CD4-positive, alpha-beta T cell treated with Interleukin-15 for 1 hour (primary cell): ENCODE data around the gene GRM7.
"Not testable (repeated sequence)": the region's sequence is repeated elsewhere in the genome, so short reads cannot be mapped to it uniquely, and the experiment has no call there.

ENCODE experiments used
- DNase-seq: peaks from one replicate; pipeline ENCODE4 v3.0.0-alpha.2; 2020

GRM7 gene

DNA sequence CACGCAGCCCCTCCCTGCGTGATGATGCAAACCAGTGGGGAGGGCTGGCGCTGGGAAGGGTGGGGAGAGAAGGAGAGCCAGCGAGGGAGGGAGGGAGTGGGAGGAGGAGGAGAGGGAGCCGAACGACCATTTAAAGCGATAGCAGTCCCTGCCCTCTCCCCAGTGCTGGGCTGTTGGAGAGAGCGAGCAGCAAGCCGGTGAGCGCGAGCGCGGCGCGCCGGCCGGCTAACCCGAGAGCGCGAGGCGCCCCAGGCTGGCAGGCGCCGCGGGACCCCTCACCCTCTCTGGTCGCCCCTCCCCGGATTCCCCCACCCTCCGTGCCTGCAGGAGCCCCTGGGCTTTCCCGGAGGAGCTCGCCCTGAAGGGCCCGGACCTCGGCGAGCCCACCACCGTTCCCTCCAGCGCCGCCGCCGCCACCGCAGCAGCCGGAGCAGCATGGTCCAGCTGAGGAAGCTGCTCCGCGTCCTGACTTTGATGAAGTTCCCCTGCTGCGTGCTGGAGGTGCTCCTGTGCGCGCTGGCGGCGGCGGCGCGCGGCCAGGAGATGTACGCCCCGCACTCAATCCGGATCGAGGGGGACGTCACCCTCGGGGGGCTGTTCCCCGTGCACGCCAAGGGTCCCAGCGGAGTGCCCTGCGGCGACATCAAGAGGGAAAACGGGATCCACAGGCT, at the start of gene GRM7:
TSS of gene GRM7 (plus strand) at position 162 of the 671 bp plus-strand sequence.
- DNase-seq, result no peak

DNA sequence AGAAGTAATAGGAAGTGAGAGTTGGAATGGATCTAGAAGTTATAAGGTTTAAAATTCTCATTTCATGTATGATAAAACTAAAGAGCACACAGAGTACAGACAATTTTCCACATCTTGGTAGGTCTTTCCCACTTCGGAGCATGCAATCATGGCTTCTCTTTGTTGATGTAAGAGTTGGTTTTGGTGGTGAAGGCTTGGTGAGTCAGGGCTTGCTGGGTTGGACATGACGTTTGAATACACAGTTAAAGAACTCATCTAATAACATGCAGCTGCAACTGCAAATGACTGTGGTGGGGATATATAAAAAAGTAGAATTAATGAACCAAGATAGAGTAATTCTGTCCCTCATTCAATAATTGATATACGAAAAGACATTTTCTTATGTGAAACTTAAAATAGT, 39.5 kb upstream of the GRM7 start:
- DNase-seq, result no peak

DNA sequence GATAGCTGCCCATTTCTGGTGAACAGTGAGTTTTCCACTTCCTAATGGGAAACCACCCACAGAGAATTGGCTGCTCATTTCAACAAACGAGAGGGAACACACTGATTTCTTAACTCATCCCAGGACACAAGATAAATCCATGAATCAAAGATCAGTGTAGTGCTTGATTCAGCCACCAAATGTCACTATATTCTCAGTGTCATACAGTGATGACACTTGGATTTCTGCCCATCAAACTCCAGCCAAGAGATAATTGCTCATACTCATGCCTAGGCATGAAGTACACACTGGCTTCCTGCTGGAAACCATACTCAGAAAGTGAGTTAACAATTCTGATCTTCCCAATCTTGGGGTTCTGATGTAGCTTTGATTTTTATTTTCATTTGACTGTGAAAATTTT, 35.4 kb upstream of the GRM7 start:
- DNase-seq, result no peak

DNA sequence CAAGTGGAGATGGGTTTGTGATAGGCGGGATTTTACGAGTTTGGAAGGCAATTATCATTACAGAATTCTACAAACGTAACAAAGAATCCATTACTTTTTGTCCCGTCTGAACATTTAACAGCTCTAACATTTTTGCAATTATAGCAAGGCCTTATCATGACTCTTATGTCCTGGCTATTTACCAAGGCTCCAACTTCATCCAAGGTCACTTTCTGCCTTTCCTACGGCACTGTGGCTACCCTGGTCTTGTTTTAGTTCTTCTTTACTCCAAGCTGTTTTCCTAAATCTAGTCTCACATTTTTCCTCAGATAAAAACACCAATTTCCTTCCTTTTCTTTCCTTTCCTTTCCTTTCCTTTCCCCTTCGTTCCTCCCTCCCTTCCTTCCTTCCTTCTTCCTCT, 33.5 kb upstream of the GRM7 start:
- DNase-seq, result no peak

DNA sequence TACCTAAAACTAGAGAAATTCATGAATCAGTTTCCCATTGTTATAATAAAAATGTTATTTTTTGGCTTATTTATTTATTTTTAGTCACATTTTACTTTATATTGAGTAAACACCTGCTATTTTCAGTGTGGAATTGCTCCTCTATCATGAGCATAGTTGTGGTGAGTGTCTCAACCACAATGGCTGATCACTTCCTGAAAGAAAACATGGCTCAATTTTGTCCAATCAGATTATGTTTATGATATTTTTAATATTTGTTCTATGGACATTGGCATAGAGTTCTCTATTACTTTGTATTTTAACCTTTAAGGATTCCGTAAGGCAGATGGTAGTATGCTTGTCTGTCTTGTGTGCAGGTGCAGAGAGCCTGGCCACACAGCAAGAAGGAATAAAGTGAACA, 16.2 kb upstream of the GRM7 start:
- DNase-seq, result no peak

DNA sequence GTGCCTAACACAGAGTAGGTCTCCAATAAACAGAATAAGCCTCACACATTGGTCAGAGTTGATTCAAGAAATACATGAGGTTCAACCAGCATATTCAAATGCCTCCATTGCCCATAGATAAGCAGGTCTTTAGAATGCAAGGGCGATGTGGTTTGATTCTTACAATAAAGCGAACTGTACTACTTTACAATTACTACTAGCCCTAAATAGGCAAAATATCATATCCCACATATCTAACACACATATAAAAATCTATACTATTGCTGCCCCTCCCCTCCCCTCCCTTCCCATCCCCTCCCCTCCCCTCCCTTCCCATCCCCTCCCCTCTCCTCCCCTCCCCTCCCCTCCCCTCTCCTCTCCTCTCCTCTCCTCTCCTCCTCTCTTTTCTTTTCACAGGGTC, 6.7 kb upstream of the GRM7 start:
- no peak for DNase-seq

DNA sequence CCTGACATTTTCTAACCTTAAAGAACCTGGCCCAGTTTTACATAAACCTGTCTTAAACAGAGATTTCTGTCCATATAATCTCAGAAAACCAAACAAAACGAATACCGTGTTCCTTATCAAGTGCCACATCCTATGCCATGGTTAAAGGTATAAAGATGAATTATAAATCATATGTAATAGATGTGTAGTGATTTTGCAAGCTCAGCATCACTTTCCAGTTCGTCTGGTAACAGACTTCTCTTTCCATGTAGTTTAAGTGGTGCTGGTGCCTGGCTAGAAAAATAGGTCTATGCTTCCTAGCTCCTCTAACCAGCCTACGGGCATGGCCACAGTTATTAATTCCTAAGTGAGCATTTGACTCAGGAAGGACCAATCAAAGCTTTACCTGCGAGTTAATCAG, 3.4 kb upstream of the GRM7 start:
- DNase-seq, result no peak

DNA sequence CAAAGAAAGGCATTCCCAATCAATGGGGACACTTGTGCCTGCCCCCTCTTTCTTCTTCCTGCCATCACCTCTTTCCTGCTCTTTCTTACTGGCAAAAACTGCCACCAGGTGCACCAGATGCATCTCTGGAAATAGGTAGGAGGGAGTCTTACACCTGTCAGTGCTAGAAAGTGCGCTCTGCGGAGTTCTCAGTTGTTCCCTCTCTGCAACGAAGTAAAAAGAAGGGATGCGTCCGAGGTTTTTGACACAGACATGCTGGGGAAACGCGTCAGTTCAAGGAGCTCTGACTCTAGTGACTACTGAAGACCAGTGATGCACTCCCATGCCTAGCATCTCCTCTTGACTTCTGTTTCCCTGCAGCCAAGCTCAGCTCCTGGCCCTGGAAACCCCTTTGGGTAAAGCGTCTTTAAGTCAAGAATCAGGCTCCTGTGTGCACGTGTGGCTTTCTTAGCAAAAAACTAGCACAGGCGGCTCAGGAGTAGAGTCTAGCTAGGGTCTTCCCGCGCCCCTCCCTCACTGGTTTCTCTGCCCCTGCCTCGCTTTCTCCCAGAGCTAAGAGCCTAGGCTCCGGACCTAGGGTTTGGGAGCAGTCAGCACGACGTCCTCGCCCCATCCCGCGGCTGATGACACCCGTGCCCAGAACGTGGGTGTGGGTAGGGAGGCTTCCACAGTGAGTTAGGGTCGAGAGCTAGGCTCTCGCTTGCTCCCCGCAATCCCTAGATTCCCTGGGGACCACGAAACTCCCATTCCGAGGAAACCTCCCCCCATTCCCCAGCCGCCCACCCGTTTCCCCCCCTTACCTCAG, 564 bp upstream of the GRM7 start:
- no peak for DNase-seq

DNA sequence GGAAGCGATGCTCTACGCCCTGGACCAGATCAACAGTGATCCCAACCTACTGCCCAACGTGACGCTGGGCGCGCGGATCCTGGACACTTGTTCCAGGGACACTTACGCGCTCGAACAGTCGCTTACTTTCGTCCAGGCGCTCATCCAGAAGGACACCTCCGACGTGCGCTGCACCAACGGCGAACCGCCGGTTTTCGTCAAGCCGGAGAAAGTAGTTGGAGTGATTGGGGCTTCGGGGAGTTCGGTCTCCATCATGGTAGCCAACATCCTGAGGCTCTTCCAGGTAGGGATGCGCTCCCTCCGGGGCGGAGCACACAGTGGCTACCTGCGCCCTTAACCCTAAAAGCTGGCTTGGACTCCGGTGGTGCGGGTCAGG, 698 bp downstream of the GRM7 start:
- DNase-seq, result no peak

DNA sequence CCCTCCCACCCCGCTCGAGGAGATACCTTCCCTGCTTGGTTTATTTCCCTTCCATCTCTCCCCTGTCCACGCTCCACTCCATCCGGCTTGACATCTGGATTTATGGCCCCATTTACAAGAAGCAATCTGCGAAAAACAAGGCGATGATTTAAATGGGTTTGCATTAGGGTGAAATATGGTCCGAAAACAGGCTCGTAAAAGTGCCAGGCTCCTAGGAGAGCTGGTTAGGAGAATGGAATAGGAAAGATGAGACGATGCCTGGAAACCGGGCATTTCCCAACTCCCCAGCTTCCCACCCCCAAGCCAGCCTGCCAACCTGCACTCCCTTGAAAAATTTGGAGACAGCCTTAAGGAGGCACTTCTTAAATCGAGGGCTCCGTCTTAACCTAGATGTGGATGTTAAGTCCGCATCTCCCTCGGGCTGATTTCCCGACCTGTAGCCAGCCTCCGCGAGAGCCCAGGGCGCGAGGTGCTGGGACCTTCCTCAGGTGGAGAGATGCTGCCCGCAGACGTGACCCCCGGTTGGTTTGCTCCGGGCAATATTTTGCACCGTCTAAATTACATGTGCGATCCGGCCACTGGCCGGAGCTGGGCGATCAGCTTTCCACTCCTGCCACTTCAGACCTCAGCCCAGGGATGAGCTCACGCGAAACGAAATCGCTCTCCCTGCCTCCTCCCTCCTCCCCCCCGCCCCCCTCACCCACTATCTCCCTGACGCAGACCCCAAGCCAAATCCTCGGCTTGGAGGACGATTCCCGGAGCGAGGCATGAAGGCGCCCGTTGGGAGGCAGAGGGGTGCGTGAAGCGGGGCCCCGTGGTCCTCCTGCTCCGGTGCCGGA, 1.3 kb downstream of the GRM7 start:
- DNase-seq, result no peak

DNA sequence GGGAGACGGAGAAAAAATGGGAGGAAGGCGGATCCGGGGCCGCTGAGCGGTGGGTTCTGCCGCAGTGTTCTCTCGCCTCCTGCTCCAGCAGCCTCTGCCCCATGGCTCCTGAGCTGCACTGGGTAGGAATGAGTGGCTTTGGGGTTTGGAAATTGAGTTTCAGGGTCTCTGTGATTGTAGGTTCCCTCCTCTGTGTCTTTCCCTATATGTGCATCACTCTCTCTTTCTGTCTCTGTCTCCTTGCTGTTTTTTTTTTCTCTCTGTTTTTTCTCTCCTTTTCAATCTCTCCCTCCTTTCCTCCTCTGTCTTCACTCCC, 1.9 kb downstream of the GRM7 start:
- no peak for DNase-seq

DNA sequence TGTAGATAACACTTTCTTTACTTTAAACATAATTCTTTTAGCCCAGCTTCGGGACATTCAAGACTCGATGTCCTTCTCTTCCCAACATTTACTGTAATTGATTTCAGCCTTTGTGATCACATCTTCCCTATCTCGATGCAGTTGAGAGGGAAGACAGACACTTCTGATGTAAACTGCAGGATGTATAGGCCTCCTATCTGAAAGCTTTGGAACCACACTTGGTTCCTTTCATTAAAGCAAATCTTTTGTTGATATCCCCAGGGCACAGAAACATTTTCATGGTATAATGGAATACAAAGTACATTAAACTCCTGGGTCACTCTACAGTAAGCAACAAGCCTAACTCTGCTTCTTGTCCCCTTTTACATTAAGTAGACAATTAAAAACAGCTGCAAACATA, 6.4 kb downstream of the GRM7 start:
- no peak for DNase-seq

DNA sequence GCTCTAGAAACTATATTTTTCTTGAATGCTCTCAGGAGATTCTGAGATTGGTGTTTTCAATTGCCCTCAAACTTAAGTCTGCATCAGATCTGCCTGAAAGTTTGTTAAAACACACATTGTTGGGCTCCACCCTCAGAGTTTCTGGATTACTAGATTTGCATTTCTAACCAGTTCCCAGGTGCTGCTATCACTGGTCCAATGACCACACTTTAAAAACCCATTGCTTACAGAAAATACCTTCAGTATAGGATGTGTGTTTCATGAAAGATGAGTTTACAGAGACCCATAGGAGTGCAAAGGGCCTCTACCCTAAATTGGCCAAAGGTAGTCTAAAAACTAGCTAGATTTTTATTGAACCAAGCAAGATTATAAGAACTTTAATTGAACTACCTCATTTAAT, 17.8 kb downstream of the GRM7 start:
- DNase-seq, result no peak

DNA sequence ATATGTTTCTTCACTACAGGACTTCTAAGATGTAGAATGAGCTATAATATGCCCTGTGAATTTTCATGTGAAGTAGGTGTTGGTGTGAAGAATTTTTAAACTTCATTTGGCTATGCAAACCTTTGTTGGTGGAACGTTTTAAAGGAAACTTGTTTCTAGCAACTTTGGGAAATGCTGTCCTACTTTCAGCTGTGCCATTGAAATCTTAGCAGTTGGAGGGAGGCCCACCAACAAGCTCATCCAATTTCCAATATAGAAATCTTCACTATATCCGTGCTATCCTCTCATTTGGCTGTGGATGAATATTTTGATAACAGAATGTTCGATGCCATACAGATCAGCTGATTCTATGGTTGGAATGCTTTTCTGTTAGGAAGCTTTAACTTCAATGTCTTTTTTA, 51.3 kb downstream of the GRM7 start:
- DNase-seq, result no peak

DNA sequence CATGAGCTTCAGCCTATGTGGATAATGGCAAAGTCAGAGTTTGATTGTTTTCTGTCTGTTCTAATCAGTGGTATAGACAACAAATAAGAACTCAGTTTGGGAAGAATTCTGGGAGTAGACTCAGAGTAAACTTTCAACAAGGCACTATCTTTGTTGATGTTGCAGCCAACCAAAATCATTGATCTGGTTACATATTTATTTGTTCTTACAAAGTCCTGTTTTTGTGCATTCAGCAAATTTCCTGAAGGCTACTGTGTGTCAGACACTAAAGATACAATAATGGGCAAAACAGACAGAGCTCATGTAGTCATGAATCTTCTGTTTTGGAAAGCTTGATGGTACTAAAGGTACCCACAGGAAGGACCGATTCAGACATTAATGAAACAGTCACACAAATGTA, 55.0 kb downstream of the GRM7 start:
- no peak for DNase-seq

DNA sequence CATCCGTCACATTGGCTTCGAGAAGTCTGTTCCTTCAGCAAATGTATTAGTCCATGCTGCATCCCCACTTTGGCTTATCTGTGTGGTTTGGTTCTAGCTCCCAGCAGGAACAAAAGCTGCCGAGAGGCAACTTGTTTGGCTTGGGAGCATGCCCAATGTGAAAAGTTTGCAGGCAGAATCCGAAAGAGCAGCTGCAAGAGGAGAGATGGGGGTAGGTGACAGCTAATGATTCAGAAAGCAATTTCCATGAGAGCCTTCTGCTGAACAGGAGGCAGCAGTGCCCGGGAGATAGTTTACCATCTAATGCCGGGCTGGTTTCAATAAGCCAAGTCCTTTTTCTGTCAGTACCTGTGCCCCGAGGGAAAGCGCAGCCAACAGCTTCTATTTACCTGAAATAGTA, 60.2 kb downstream of the GRM7 start:
- DNase-seq, result no peak

DNA sequence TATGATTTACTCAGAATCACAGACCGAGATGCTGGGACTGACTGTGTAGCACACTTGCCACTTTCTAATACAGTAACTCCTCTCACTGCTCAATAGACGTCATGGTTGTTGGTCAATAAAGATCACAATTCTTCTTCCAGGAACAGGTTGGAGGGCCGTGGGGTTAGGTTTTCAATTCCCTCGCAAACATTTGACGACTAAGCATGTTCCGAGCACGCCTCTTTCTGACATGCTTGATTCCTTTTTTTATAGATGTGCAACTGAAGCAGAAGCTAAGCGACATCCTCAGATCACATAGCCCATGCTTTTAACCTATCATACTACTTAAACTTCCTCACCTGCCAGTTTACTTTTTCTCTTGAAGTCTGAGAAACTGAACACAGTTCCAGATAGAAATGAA, 61.0 kb downstream of the GRM7 start:
- DNase-seq, result no peak

DNA sequence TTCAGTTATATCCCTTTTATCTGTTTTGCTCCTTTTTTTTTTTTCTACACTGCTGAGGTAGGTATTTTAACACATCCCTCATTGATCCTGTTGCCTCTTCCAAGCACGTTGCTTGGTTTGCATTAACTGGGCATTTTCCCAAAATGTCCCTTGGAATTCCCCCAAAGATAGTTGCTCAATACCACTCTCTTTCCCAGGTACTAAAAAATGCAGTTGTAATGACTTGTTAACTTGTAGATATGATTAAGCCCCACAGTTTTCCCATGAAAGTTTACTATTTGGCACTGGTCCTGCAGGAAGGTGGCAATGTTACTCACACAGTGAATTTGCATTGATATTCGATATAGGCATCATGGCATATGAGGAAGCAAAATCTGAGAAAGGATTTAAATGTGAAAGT, 67.1 kb downstream of the GRM7 start:
- DNase-seq, result no peak

DNA sequence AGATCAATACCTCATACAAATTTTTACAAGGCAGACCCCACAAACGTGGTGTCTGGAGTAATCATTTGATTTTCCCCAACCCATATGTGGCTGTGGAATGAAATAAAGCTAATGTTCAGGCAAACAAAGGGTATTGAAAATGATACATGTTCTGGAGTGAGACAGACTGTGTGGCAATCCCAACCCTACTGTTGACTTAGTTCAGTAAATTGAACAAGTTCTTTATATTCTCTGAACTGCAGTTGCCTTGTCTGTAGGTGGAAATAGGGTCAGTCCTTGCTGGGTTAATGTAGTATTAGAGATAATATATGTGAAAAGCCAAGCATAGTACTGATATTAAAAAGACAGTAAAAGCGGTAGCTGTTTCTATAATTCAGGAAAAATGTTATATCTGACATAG, 69.0 kb downstream of the GRM7 start:
- no peak for DNase-seq

DNA sequence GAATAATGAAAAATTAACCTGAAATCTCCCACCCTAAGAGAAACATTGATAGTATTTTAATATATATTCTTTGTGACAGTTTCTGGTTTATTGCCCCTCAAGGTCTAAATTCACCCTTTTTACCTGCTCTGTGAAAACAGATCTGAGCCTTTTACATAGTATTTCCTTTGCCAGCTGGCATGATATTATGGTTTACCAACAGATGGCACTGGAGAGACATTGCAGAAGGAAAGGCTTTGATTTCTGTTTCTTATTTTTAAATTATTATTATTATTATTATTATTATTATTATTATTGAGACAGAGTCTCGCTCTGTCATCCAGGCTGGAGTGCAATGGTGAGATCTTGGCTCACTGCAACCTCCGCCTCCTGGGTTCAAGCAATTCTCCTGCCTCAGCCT, 74.5 kb downstream of the GRM7 start:
- not testable (repeated sequence) for DNase-seq

DNA sequence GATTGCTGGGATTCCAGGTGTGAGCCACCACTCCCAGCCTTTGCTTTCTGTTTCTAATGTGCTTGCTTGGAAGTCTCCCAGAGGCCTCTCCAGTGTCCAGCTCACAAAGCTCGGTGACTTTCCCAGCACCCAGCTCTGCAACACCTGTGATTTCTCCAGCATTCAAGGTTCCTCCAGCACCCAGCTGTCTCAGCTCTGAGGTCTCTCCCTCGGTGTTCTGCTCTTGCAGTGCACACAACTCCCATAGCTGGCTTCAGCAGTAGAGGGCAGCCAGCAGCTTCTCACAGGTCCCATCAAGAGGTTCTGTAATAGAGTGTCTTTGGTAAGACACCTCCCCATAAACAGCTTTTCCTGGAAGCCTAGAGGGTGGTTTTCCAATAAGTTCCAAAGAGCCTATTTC, 75.1 kb downstream of the GRM7 start:
- DNase-seq, result no peak

DNA sequence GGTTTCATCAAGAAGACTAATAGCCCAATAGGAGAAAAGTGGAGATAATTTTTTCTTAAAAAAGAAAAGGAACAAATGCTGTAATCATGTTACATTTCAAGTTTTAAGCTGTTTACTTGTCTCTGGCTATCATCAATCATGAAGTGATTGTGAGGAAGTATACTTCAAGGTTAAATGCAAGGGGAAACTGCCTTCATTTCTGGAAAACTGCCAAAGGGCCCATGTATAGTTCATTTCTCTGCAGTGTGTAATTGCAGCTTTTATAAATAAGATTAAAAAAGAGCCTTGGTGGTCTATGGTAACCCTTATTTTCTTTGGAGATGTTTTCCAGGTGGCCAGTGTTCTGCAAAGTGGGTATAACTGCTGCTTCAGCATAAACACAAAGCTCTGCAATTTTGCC, 101.9 kb downstream of the GRM7 start:
- DNase-seq, result no peak

DNA sequence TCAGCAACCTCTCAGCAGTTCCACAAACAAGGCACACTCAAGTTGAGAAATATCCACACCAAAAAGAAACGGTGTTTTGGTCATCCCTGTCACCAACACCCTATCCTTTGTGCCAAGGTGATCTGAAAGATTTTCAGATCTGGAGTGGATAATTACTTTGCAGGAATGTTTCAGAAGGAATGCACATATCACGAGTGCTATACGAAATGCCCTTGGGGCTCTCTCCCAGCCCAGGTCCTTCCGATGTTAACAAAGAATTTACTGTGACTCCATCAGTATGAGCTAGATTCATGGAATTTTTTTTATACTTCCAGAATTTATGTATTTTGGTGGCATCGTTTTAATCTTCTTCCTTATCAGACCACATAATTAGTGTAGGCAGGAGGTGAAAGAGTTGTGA, 105.0 kb downstream of the GRM7 start:
- DNase-seq, result no peak

DNA sequence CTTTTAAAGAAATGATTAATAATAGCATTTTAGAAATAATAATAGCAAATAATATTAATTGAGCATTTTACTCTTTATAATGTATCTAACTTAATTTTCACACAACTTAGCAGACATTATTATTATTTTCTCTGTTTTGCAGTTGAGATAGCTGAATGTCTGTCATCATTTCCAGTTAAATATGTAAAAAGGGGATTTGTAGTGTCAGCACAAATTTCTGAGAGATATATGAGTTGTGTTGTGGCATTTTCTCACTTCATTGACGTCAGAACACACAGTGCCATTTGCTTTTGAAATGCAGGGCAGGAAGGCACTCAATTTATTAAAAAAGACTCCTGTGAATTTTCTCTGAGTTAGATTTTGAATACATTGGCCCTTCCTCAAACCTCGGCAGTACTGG, 111.0 kb downstream of the GRM7 start:
- DNase-seq, result no peak
